Right lobe of liver (tissue), 4 donors: Measurements from ENCODE around the gene SH3RF3.

ENCODE experiments used
- CTCF ChIP-seq, 4 donors: fragments of 200-600 bp in 3 of 4; fragments of 450-650 bp in 1 of 4; IDR thresholded peaks; one replicate each; pipeline versions ENCODE4 v1.5.1 to v1.8.0; 2016 to 2022; ENCODE audit warnings: antibody characterized with exemption in 4 of 4, mild to moderate bottlenecking in 2 of 4
- POLR2A ChIP-seq: fragments of 450-650 bp; IDR thresholded peaks from one replicate; pipeline ENCODE4 v1.6.1; 2017; ENCODE audit warnings: antibody characterized with exemption, mild to moderate bottlenecking
- donor health status: DM: no; HTN: no; CAD: no.
- donor health status: DM: no; HTN: no; CAD: no.
- donor health status: DM: no; HTN: yes; CAD: no.

GRCh38 chr2:109405873-109406272, 276.9 kb downstream of the SH3RF3 start:
- TF ChIP-seq POLR2A (no peak), CTCF (IDR thresholded peaks at IDR 0.05) (no peak)
